Gastroesophageal sphincter (tissue), 4 donors: Measurements from ENCODE around the gene RELCH. TPM values are rescaled to one million over a fixed set of nuclear protein-coding genes. Genes with fewer than 3 reads are reported as not detected.
"Not testable (repeated sequence)": the region's sequence is repeated elsewhere in the genome, so short reads cannot be mapped to it uniquely, and the experiment has no call there.

Experiments
- ATAC-seq: fragments of 150-250 bp; one replicate; pipeline ENCODE4 v1.9.1; 2016; ENCODE audit warnings: mild to moderate bottlenecking, moderate library complexity
- H3K27ac ChIP-seq, 4 donors: fragments of 200-600 bp; sonication (generic) in 3 of 4; 1 replicate in 3 of 4; 2 replicates in 1 of 4; pipeline ENCODE4 v1.5.1; 2016 to 2019
- H3K27me3 ChIP-seq: fragments of 200-600 bp; sonication (generic); one replicate; pipeline ENCODE4 v1.5.1; 2019
- H3K36me3 ChIP-seq, 2 donors: fragments of 200-600 bp; sonication (generic); one replicate each; pipeline ENCODE4 v1.5.1; 2019; ENCODE audit warnings: control low read depth in 1 of 2
- H3K4me1 ChIP-seq, 3 donors: fragments of 200-600 bp; sonication (generic); 1 replicate in 2 of 3; 2 replicates in 1 of 3; pipeline ENCODE4 v1.5.1; 2016 to 2019; ENCODE audit warnings: control low read depth in 2 of 3
- H3K4me3 ChIP-seq, 2 donors: fragments of 200-600 bp; sonication (generic); one replicate each; pipeline ENCODE4 v1.5.1; 2019; ENCODE audit warnings: mild to moderate bottlenecking in 1 of 2, moderate library complexity in 1 of 2
- H3K9me3 ChIP-seq, 3 donors: fragments of 200-600 bp; sonication (generic); one replicate each; pipeline ENCODE4 v1.5.1; 2017 to 2019; ENCODE audit warnings: control low read depth in 2 of 3
- CTCF ChIP-seq, 4 experiments: fragments of 200-600 bp in 2 of 4; fragments of 450-650 bp in 2 of 4; sonication (generic) in 1 of 4; IDR thresholded peaks; one replicate each; pipeline ENCODE4 v1.5.1; 2017 to 2019; ENCODE audit warnings: antibody characterized with exemption in 4 of 4, mild to moderate bottlenecking in 2 of 4, moderate library complexity in 2 of 4
- EP300 ChIP-seq: sonication (generic); formaldehyde crosslinking; IDR thresholded peaks from one replicate; pipeline ENCODE4 v1.6.1; 2017; ENCODE audit warnings: antibody characterized with exemption, mild to moderate bottlenecking
- POLR2A ChIP-seq, 2 donors: fragments of 450-650 bp; IDR thresholded peaks; one replicate each; pipeline ENCODE4 v1.6.1; 2017; ENCODE audit warnings: antibody characterized with exemption in 2 of 2, mild to moderate bottlenecking in 2 of 2, moderate library complexity in 1 of 2
- POLR2AphosphoS5 ChIP-seq: sonication (generic); formaldehyde crosslinking; IDR thresholded peaks from one replicate; pipeline ENCODE4 v1.6.1; 2017; ENCODE audit warnings: antibody characterized with exemption
- WGBS, 2 donors: methylation state at CpG; one replicate each; pipeline ENCODE4 v1.1.5; 2018; ENCODE audit warnings: low coverage in 1 of 2; 5-methylcytosine and 5-hydroxymethylcytosine counted together
- total RNA-seq, 4 donors: library from RNA; depleted of rRNA; stranded (reverse); fragments of >200 nt; gene quantifications; one replicate each; pipeline ENCODE4 v1.1.0, GENCODE V29; 2016

RELCH gene
- total RNA-seq, 4 donors from 2014 or later, result 20.7 to 30.4 (median 27.4) TPM

GRCh38 chr18:62165583-62165982, 21.5 kb upstream of the RELCH start:
- no peak for TF ChIP-seq CTCF (IDR thresholded peaks at IDR 0.05)
- TF ChIP-seq POLR2AphosphoS5, result no peak
- no peak for TF ChIP-seq EP300

GRCh38 chr18:62166524-62166923, 20.5 kb upstream of the RELCH start:
- H3K9me3 ChIP-seq, H3K36me3 ChIP-seq, H3K27me3 ChIP-seq, H3K4me1 ChIP-seq, ATAC-seq, H3K27ac ChIP-seq, H3K4me3 ChIP-seq: not testable (repeated sequence)
- WGBS, 2 donors, result 60 to 91% methylated on average over 1 of the region's 1 CpG

More at GRCh38 chr18:62165583-62165982, 21.5 kb upstream of the RELCH start:
- no peaks in the 10 kb centered on the region for H3K9me3 ChIP-seq
- 76 to 84% methylated on average over 2 to 3 of the region's 3 CpGs for WGBS, 2 donors
- peaks cover 0 to 12% of the 10 kb centered on the region in 2 donors for H3K36me3 ChIP-seq
- H3K4me3 ChIP-seq, result no peak overlapping the region
- H3K27me3 ChIP-seq, result no peaks in the 10 kb centered on the region
- no peaks in the 10 kb centered on the region for H3K4me1 ChIP-seq
- no peak overlapping the region for H3K27ac ChIP-seq
- ATAC-seq, result no peak

DNA sequence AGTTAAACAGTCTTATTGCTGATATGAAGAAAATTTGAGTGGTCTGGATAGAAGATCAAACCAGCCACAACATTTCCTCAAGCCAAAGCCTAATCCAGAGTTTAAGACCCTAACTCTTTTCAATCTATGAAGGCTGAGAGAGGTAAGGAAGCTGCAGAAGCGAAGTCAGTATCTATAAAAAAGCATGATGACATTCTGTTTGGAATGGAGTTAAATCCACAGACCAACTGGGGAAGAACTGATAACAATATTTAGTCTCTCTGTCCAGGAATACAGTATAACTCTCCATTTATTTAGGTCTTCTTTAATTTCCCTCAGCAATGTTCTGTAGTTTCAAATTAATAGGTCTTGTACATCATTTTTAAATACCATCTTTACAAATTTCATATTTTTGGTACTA, 16.2 kb upstream of the RELCH start:
- peaks cover 0 to 5% of the 10 kb centered on the region in 2 donors for H3K36me3 ChIP-seq
- H3K4me3 ChIP-seq, result no peak overlapping the region
- ATAC-seq, result no peak
- WGBS, 2 donors, result 83 to 100% methylated on average over 1 of the region's 1 CpG
- no peak overlapping the region for H3K27ac ChIP-seq
- TF ChIP-seq POLR2AphosphoS5, result no peak
- no peak for TF ChIP-seq EP300
- H3K9me3 ChIP-seq, result no peaks in the 10 kb centered on the region
- H3K4me1 ChIP-seq, result no peaks in the 10 kb centered on the region
- H3K27me3 ChIP-seq, result no peaks in the 10 kb centered on the region

- no peaks in the 10 kb centered on the region for H3K4me1 ChIP-seq
- no peaks in the 10 kb centered on the region for H3K9me3 ChIP-seq
- no peak overlapping the region for H3K4me3 ChIP-seq
- ATAC-seq, result no peak
- TF ChIP-seq CTCF (IDR thresholded peaks at IDR 0.05) (no peak), POLR2A (IDR thresholded peaks at IDR 0.05) (no peak), EP300 (no peak)
- no peak overlapping the region for H3K27ac ChIP-seq
- no peaks in the 10 kb centered on the region for H3K27me3 ChIP-seq
- no peaks in the 10 kb centered on the region for H3K36me3 ChIP-seq
These were observed 14.8 kb upstream of the RELCH start for GRCh38 chr18:62172298-62172697.

DNA sequence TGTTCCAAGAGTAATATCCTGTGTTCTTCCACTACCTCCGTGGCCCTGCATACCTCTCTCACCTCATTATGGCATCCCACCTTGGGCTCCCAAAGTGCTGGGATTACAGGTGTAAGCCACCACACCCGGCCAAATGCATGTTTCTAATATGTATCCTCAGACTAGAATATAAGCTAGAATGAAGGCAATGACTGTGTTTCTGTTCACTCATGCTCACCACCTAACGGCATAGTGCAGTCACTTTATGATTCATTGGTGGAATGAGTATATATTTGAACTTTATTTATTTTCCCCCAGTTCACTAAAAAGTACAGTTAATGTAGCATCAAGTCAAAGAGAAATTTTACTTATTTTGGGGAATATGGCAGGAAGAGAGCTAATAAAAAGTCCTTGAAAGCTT, 11.5 kb upstream of the RELCH start:
- Histone ChIP-seq H3K4me3 (no peak overlapping the region), H3K9me3 (no peaks in the 10 kb centered on the region), H3K4me1 (no peaks in the 10 kb centered on the region), H3K36me3 (no peaks in the 10 kb centered on the region), H3K27me3 (no peaks in the 10 kb centered on the region), H3K27ac (no peak overlapping the region)
- no peak for ATAC-seq
- WGBS, 2 donors, result 85 to 86% methylated on average over 2 to 3 of the region's 3 CpGs
- TF ChIP-seq EP300 (no peak), POLR2A (IDR thresholded peaks at IDR 0.05) (no peak), CTCF (IDR thresholded peaks at IDR 0.05) (no peak), POLR2AphosphoS5 (no peak)

DNA sequence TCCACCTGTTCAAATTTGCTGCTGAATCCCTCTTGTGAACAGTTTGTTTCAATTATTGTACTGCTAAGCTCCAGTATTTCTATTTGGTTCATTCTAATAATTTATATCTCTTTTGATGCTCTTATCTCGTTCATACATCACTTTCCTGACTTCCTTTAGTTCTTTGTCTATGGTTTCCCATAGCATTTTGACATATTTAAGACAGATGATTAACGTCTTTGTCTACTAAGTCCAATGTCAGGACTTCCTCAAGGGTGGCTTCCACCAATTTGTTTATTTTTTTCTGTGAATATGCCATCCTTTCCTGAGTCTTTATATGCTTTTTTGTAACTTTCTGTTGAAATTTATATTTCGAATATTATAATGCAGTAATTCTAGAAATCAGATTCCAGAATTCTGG, 9.8 kb upstream of the RELCH start:
- no peaks in the 10 kb centered on the region for H3K9me3 ChIP-seq
- no peak overlapping the region for H3K27ac ChIP-seq
- ATAC-seq, result no peak
- H3K36me3 ChIP-seq, result no peaks in the 10 kb centered on the region
- 76 to 93% methylated on average over 3 of the region's 3 CpGs for WGBS, 2 donors
- no peaks in the 10 kb centered on the region for H3K27me3 ChIP-seq
- TF ChIP-seq CTCF (IDR thresholded peaks at IDR 0.05) (no peak), POLR2AphosphoS5 (no peak), POLR2A (IDR thresholded peaks at IDR 0.05) (no peak), EP300 (no peak)
- no peak overlapping the region for H3K4me3 ChIP-seq
- H3K4me1 ChIP-seq, result no peaks in the 10 kb centered on the region
